ENCODE results near the gene OPHN1. TPM values are rescaled to one million over a fixed set of nuclear protein-coding genes. Genes with fewer than 3 reads are reported as not detected.
A peak's percentile ranks its signal among the peaks of the same experiment; 100 is the strongest.

The OPHN1 gene
- total RNA-seq, 1 experiment from 2014 or later: 4.9 TPM

DNA sequence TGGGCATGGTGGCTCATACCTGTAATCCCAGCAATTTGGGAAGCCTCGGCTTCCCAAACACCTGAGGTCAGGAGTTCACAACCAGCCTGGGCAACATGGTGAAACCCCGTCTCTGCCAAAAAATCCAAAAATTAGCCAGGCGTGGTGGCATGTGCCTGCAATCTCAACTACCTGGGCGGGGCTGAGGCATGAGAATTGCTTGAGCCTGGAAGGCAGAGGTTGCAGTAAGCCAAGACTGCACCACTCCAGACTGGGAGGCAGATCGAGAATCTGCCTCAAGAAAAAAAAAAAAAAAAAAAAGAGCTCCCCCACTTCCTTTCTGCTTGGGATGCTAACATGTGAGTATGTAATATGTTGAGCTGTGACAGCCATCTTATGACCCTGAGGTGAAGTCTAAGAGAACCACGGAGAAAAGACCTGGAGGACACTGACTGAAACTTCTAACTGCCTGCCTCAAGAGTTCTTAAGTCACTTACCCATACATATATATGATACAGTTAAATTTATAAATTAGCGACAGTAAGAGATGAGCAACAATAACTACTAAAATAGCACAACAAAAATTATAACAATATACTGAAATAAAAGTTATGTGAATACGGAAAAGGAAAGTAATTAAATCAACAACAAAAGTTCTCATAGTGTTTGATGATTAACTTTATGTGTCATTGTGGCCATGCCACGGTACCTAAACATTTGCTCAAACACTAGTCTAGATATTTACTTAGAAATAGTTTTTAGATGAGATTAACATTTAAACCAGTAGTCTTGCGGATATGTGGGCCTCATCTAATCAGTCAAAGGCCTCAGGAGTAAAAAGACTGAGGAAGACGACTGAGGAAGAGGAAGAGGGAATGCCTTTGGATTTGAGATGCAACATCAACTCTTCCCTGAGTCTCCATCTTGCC, 178.3 kb downstream of the OPHN1 start:
- no peak for DNase-seq (ENCODE audit: low read depth)

DNA sequence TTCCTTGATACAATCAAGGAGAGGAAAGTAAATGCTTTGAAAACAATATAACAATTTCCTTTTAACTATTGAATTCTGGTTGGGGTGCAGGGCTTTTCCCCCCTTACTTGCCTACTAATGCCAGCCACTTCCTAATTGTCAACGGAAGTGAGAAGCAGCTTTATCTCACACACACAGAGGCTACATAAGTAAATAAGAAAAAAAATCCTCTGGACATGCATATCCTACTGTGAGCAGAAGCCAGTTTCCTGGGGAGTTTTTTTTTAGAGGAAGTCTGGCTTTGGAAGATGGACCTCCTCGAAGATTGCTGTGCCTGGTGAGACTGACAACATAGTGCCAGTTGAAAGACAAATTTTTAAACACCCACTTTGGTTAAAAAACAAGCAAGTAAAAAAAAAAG, 180.6 kb downstream of the OPHN1 start:
- peak; percentile 3 for DNase-seq (ENCODE audit: low read depth)

DNA sequence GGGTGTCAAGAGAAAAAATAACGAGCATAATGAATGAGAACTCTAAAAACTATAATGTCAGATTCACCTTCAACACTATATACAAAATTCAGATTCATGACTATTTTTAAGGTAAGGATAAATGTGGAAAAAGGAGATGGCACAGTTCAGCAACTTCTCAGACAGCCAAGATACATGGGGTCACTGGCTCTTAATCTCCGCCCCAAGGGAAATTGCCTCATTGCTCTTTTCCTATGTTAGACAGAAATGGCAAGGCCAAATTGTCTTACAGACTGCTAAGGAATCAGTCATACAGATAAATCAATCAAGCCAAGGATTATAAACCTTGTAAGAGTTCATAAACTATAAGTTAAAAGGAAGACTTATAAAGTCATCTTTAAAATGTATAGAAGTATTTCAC, 183.4 kb downstream of the OPHN1 start:
- no peak for DNase-seq (ENCODE audit: low read depth)

DNA sequence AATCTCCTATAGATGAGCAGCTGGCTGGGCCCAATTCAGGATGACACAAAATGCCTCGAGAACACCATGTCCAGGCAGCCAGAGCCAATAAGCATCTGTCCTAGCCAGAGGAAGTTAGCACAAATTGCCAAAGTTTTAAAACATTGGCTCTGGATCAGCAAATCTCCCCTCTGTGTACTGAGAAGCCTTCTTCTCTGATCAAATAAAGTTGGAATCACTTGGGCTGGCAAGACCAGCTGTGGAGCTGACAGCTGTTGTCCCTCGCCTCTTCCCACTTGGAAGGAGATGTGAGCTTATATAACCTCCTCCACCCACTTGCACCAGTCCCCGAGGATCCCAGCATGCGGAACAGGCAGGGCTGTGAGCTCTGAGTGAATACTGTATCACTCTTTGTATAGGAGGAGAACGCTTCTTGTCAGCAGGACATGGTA, 183.9 kb downstream of the OPHN1 start:
- no peak for DNase-seq (ENCODE audit: low read depth)

DNA sequence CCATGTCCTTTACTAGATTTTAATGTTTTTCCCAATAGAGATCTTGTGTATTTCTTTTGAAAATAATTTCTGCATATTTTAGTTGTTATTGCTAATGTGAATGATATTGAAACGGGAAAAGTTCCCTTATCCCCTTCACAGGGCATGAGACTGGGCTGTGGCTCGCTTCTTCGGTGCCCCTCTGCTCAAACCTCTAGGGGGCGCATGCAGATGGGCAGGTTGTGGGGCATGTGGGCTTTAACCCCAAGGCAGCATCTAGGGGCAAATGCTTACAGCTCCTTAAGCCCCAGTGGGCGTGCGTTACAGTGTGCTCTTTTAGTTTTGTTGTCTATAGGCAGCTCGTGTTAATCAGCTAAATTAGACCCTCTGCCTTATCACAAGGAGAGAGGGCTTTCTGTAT, 194.7 kb downstream of the OPHN1 start:
- DNase-seq (ENCODE audit: low read depth): no peak

DNA sequence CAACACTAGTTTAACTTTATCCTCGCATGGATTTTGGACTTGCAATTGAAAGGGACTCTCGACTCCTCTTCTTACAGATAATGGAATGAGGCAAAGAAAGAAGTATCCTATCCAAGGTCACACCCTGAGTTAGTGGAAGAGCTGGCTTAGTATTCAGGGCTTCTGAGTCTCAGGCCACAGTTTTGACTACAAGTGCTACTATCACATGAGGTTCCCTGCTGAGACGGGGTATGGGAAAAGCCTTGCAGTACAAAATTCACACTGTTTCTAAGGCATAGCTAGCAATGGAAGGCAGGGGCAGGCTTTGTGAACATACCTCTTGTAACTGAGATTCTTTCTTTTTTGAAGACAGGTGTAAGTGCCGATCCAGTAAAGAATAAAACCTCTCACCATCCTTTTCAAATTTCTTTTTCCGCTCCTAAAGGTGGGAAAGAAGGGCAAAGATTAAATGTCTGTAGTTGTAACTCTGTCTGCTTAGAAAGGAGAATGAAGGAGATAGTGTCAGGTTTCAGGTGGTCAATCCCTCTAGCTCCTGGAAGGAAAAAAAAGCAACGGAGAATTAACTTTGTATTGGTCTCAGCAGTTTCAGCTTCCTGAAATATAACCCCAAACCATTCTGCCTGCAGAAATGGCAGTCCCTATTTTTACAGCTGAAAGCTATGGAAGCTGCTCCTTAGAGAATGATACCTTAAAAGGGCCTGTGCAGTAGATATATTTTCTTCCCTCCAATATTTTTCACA, 199.0 kb downstream of the OPHN1 start:
- no peak for DNase-seq (ENCODE audit: low read depth)

DNA sequence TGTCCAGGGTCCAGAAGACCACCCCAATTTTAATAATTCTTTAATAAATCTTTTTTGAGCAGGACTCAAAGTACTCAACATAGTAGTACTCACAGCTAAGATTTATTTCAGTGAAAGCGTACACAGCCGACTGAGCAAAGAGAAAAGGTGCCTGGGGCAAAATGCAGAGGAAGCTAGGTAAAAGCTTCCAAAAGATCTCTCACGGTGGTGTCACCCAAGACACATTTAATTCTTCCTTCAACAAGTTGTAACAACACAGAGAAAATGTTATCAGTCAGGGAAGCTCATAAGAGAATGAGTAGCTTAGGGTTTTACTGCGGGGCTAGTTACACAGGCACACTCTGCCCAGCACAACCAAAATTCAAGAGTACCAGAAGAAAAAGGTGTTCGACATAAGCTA, 201.1 kb downstream of the OPHN1 start:
- DNase-seq (ENCODE audit: low read depth): no peak

DNA sequence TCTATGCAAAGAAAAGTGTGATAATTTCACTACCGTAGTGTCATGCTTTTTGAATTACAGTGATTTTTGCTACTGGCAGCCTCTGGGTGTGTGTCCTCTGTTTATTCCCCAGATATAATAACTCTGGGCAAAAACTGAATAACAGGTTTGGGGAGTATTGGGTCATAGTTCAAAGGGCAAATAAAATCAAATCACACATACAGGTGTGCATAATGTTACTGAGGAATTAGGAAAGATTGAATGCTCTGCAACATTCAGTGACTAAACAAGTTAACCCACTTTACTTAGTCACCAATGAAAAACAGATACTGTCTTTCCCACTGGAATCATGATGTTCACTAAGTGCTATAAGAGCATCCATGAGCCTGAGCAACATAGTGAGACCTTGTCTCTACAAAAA, 224.3 kb downstream of the OPHN1 start:
- no peak for DNase-seq (ENCODE audit: low read depth)

DNA sequence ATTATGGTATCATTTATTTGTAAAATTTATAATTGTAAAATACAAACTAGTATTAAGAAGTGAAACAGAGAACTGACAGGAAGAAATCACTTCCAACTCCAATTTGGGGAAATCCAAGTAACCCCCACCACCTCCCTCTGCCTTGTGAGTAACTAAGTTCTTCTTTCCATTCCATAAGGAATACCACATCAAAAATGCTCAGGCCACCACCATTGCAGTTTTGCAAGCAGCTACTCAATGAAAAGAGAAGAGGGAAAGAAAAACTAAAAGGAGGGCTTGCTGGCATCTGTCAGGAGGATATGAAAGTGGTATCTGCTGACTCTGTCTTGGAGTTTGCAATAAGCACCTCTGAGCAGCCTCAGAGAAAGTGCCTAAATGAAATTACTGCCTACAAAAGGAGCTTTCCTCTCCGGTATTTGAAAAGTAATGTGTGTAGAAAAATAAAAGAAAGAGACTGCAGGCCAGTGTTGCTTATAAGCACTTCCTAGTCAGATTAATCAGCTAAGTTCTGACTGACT, 228.7 kb downstream of the OPHN1 start:
- DNase-seq (ENCODE audit: low read depth): no peak

DNA sequence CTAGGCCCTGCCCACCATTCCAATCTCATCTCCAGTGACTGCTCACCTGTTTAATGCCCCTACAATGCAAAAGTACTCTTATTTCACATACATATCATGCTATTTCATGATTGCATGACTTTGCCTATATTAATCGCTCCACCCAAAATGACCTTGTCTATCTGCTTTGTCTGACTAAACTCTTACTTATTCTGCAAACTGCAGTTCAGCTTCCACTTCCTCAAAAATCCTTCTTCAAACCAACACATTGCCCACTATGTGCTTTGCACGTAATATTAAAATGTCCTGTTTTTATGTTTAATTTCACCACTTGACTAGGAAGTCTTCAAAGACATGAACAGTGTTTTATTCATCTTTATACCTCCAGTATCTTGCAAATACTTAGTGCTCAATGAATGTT, 229.6 kb downstream of the OPHN1 start:
- DNase-seq (ENCODE audit: low read depth): no peak

DNA sequence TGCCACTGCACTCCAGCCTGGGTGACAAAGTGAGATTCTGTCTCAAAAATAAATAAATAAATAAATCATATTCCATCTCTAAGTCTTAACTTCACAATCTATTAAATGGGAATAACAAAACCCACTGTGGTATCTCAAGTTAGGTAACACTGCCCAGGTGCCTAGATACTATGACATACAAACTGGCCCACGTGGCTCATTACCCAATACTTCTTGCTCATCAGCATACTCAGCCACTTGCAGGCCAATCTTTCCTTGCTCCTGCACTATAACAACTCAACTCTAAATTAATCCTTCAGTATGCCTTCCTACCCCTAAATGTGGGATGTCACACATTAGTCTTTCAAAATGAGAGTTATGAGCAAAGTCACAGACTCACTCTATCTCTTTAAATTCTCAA, 230.1 kb downstream of the OPHN1 start:
- no peak for DNase-seq (ENCODE audit: low read depth)

DNA sequence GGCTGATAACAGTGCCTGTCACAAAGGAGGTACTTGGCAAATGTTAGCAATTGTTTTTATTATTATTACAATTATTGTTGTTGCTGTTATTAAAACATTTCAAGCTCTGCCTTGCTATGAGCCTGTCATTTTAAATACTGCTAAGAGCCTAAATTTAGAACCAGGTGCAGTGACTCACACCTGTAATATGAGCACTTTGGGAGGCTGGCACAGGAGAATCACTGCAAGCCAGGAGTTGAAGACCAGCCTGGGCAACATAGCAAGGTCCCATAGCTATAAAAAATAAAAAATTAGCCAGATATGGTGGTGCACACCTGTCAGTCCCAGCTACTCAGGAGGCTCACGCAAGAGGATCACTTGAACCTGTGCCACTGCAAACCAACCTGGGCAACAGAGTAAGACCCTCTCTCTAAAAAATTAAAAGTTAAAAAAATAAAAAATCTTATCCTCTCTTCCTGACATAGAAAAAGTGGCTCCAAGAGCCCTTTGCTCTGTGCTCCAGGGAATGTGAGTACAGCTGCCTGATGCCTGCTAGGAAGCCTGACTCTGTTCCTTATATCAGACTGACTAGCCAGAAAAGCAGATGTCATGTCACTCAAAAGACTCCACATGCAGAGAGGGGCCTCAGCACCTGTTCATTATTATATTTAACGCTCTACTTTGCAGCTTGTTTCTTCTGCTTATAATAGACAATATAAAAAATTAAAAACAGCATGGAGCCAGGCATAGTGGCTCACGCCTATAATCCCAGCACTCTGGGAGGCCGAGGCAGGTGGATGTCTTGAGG, 234.0 kb downstream of the OPHN1 start:
- no peak for DNase-seq (ENCODE audit: low read depth)

DNA sequence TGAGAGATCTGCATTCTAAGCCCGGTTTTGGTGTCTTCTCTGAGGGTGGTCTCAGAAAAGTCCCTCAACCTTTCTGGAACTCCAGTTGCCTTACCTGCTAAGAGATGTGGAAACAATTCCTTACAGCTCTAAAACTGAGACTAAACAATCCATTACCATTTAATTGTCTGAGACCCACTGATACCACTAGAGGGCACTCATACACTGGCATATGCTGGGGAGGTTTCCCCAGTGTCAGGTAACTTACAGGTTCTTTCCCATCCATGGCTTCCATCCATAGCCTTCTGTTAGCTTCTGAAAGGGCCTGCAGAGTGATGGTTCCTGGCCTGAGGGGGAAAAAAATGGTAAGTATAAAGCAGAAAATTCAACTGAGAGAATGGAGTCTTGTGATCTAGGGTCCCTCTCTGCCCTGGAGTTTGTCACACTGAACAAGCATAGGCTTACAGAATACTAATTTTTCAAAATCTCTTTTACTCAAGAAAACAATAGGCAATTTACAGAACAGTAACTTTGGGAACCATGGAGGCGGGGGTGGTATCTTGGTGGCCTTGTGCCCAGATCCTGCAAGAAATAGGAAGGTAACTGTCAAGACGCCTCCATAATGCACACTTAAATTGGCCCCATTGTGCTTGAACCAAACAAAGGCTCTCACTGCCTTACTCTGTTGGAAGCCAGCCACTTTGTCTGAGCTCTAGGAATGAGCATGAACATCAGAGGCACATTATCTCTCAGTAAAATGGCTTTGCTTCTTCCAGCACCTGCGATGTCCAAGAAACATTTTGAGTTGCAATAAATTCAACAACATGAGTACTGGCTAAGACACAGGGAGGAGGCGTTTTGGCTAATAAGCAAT, 236.1 kb downstream of the OPHN1 start:
- peak; percentile 18 for DNase-seq (ENCODE audit: low read depth)

DNA sequence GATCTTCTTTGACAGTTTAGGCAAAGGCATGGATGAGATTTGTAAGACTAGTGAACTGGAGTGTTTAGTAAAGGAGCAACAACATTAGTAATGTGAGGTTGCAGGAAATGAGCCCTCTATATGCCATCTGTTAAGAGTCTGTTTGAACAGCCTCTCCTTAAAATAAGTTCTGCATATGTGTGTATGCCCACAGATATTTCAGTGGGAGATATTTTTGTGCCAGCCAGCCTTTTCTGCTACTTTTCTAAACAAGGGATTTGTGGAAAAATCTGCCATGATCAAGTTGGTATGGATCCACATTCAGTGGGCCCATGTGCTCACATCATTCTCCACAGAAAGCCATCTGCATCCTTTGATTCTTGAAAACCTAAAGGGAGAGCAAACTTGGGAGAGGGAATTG, 237.7 kb downstream of the OPHN1 start:
- DNase-seq (ENCODE audit: low read depth): no peak

DNA sequence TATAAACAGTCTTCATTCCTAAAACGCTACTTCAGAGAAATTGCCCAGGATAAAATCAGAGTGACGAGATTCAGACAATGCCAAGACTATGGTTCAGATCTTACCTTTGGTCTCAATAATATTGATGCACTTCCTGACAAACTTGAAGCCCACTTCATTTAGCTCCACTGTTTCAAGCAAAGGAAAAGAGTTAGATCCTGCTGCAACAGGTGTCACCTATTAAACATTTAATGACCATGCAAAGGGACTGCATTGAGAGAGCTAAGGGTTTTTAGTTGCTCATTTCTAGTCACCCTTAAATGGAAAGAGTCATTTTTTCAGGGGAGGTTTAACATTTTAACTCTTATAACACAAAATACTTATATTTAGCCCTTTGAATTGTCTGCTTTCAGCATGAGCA, 239.5 kb downstream of the OPHN1 start:
- DNase-seq (ENCODE audit: low read depth): no peak

DNA sequence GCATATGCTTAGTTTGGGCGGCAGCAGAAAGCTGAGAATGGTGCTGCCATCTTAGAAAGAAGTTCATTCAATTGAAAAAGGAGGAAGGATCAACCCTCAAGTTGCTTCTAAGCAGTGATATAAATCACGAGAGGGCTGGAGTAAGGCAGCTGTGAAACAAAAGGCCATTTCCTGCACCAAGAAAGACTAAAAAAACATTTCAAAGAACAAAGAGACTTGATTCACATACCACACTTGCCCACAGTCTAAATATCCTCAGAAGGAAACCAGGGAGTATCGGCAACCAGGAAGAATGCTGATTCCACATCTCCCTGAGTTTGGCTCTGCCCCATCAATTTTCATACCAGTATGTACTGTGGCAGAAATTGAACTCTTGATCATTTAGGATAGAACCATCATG, 240.1 kb downstream of the OPHN1 start:
- peak; percentile 3 for DNase-seq (ENCODE audit: low read depth)

DNA sequence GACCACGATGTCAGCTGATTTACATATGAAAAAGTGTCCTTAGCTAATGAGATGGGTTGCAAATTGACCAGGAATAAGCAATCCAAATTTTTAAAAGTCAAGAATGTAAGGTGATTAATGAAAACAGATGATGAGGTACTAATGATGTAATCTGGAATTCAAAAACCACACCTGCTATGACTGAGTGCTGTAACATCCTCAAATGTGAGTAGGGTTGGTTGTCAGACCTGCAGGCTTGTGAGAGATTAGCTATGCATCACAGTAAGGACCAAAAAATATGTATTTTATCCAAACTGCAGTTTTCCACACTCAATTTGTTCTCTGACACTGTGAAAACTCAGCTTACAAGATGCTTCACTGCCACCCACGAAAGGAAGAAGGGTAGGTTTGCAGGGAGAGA, 242.5 kb downstream of the OPHN1 start:
- no peak for DNase-seq (ENCODE audit: low read depth)

DNA sequence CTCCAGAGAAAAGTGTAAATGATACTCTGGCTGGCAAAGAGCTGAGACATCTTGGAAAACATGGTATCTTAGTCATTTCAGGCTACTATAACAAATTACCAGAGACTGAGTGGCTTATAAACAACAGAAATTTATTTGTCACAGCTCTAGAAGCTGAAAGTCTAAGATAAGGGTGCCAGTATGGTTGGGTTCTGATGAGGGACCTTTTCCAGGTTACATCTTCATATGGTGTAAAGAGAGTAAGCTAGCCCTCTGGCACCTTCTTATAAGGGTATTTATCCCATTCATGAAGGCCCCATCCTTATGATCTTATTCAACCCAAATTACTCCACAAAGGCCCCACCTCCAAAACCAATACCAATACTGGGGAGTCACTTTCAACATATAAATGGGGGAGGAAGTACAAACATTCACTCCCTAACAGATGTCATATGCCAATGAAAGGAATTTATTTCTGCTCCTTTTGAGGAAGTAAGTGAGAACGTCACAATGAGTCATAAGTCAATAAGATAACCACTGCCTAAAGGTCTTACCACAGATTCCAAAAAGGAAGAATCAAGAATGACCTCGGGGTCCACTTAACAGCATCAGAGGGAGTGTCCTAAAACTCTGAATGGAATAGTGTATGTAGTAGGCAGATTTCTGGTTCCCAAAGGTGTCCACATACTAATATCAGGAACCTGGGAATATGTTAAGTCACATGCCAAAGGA, 246.6 kb downstream of the OPHN1 start:
- DNase-seq (ENCODE audit: low read depth): peak; percentile 65

DNA sequence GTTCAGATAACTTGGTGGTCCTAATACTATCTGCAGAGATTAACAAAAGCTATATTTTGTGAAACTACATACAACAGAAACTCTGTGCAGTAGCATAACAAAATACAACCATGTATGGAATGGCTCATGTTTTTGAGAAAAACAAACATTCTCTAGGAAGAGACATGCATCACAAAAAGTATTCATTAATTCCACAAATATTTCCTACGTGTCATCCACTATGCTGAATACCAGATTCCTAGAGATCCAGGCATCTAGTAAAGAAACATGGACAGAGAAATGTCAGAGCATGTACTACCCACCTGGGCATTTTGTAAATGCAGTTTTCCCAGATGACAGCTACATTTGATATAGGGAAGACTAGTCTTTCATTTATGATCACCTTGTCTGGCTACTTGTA, 248.1 kb downstream of the OPHN1 start:
- DNase-seq (ENCODE audit: low read depth): no peak

DNA sequence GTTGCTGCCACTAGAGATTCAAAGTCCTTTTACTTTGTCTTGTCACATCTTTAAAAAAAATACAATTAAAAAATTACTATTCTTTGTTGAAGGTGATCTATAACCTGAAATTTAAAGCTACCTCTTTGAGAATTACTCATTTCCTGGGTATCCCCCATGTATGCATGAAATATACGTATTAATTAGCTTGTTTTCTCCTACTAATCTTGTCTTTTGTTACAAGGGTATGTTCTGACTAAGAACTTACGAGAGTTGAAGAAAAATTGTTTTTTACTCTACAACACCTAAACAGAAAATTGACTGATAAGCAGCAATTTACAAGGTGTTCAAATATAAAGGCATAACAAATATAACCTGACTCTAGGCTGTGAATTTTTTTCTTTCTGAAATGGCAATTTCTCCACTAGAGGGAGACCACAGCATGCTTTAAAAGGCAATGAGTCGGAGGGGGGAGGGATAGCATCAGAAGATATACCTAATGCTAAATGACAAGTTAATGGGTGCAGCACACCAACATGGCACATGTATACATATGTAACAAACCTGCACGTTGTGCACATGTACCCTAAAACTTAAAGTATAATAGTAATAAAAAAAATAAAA, 249.6 kb downstream of the OPHN1 start:
- peak; percentile 20 for DNase-seq (ENCODE audit: low read depth)
